Suprapubic skin (tissue), 4 donors: ENCODE data around the gene TBC1D4. TPM values are rescaled to one million over a fixed set of nuclear protein-coding genes. Genes with fewer than 3 reads are reported as not detected.

Experiments used
- DNase-seq, 2 donors: peaks; one replicate each; pipeline ENCODE4 v3.0.0-alpha.2; 2019; ENCODE audit warnings: low spot score in 2 of 2
- H3K27ac ChIP-seq: fragments of 200-600 bp; sonication (generic); one replicate; pipeline ENCODE4 v1.5.1; 2019
- H3K27me3 ChIP-seq: fragments of 200-600 bp; sonication (generic); one replicate; pipeline ENCODE4 v1.5.1; 2019
- H3K36me3 ChIP-seq: fragments of 200-600 bp; sonication (generic); one replicate; pipeline ENCODE4 v1.5.1; 2019
- H3K4me1 ChIP-seq: fragments of 200-600 bp; sonication (generic); one replicate; pipeline ENCODE4 v1.5.1; 2019
- H3K4me3 ChIP-seq: fragments of 200-600 bp; sonication (generic); one replicate; pipeline ENCODE4 v1.5.1; 2019; ENCODE audit warnings: mild to moderate bottlenecking
- H3K9me3 ChIP-seq: fragments of 200-600 bp; sonication (generic); one replicate; pipeline ENCODE4 v1.5.1; 2019
- CTCF ChIP-seq, 2 donors: fragments of 200-600 bp in 1 of 2; fragments of 450-650 bp in 1 of 2; sonication (generic) in 1 of 2; IDR thresholded peaks; one replicate each; pipeline ENCODE4 v1.5.1; 2016 to 2019; ENCODE audit warnings: antibody characterized with exemption in 2 of 2, mild to moderate bottlenecking in 1 of 2, moderate library complexity in 1 of 2
- EP300 ChIP-seq: sonication (generic); formaldehyde crosslinking; IDR thresholded peaks from one replicate; pipeline ENCODE4 v1.6.1; 2017; ENCODE audit warnings: antibody characterized with exemption
- POLR2A ChIP-seq, 2 donors: fragments of 450-650 bp; IDR thresholded peaks; one replicate each; pipeline ENCODE4 v1.6.1; 2017; ENCODE audit warnings: antibody characterized with exemption in 2 of 2, mild to moderate bottlenecking in 2 of 2, moderate library complexity in 2 of 2
- POLR2AphosphoS5 ChIP-seq, 3 donors: sonication (generic); formaldehyde crosslinking; IDR thresholded peaks; one replicate each; pipeline ENCODE4 v1.6.1; 2017; ENCODE audit warnings: antibody characterized with exemption in 3 of 3
- WGBS: methylation state at CpG from one replicate; pipeline ENCODE4 v1.1.5; 2018; 5-methylcytosine and 5-hydroxymethylcytosine counted together
- total RNA-seq, 4 donors: library from RNA; depleted of rRNA; stranded (reverse); fragments of >200 nt; gene quantifications; one replicate each; pipeline ENCODE4 v1.1.0, GENCODE V29; 2016

Gene TBC1D4
- total RNA-seq, 4 donors from 2014 or later: 54.3 to 110 (median 72.7) TPM

- H3K4me1 ChIP-seq: peaks cover 7% of the 10 kb centered on the region
- TF ChIP-seq POLR2A (IDR thresholded peaks at IDR 0.05) (no peak), CTCF (IDR thresholded peaks at IDR 0.05) (peak; percentile 53 to 63), POLR2AphosphoS5 (IDR thresholded peaks at IDR 0.05) (no peak), EP300 (no peak)
- H3K27me3 ChIP-seq: no peaks in the 10 kb centered on the region
- DNase-seq: no peak
- 0% methylated on average over 1 of the region's 1 CpG for WGBS
- H3K36me3 ChIP-seq: no peaks in the 10 kb centered on the region
- H3K4me3 ChIP-seq: no peak overlapping the region
- no peaks in the 10 kb centered on the region for H3K9me3 ChIP-seq
- H3K27ac ChIP-seq: no peak overlapping the region
These were observed 109.5 kb downstream of the TBC1D4 start for GRCh38 chr13:75372517-75372916.

GRCh38 chr13:75371203-75371602 is 110.8 kb downstream of the TBC1D4 start:
- no peak for TF ChIP-seq POLR2A (IDR thresholded peaks at IDR 0.05)
- no peak for TF ChIP-seq CTCF (IDR thresholded peaks at IDR 0.05)
- no peak for TF ChIP-seq EP300
- TF ChIP-seq POLR2AphosphoS5 (IDR thresholded peaks at IDR 0.05): no peak
- no peak for DNase-seq
- Histone ChIP-seq H3K9me3 (no peaks in the 10 kb centered on the region), H3K4me3 (no peak overlapping the region), H3K4me1 (peaks cover 10% of the 10 kb centered on the region), H3K27ac (no peak overlapping the region), H3K36me3 (no peaks in the 10 kb centered on the region), H3K27me3 (no peaks in the 10 kb centered on the region)

- Histone ChIP-seq H3K27ac (no peak overlapping the region), H3K4me1 (peaks cover 13% of the 10 kb centered on the region), H3K36me3 (no peaks in the 10 kb centered on the region), H3K9me3 (no peaks in the 10 kb centered on the region), H3K4me3 (no peak overlapping the region), H3K27me3 (no peaks in the 10 kb centered on the region)
- no peak for DNase-seq
- 81% methylated on average over 1 of the region's 1 CpG for WGBS
- TF ChIP-seq CTCF (IDR thresholded peaks at IDR 0.05) (no peak), POLR2A (IDR thresholded peaks at IDR 0.05) (no peak), POLR2AphosphoS5 (IDR thresholded peaks at IDR 0.05) (no peak), EP300 (no peak)
These were observed 111.2 kb downstream of the TBC1D4 start for GRCh38 chr13:75370774-75371173.

- DNase-seq: no peak
- Histone ChIP-seq H3K27ac (no peak overlapping the region), H3K9me3 (no peaks in the 10 kb centered on the region), H3K4me1 (peaks cover 16% of the 10 kb centered on the region), H3K4me3 (no peak overlapping the region), H3K36me3 (no peaks in the 10 kb centered on the region), H3K27me3 (no peaks in the 10 kb centered on the region)
- TF ChIP-seq POLR2A (IDR thresholded peaks at IDR 0.05) (no peak), CTCF (IDR thresholded peaks at IDR 0.05) (no peak), POLR2AphosphoS5 (IDR thresholded peaks at IDR 0.05) (no peak), EP300 (no peak)
- WGBS: 94% methylated on average over 3 of the region's 3 CpGs
These were observed 112.0 kb downstream of the TBC1D4 start for GRCh38 chr13:75369981-75370380.

DNA sequence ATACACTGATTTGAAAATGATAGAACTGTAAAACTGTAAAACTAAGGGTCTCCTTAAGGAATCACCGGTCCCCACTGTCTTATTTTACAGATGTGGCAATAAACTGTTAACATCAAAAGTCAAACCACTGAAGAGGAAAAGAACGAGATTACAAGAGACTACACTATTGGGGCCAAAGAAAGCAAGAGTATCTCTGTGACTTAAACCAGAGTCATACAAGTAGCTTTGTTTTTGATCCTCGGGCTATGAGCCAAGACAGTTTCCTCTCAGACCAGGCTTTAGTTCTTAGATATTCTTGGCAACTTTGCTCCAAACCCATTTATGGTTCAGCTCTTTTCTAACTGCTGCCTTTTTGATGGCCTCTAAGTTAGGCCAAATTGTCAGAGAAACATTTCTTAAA is 113.8 kb downstream of the TBC1D4 start:
- Histone ChIP-seq H3K27ac (no peak overlapping the region), H3K4me1 (peaks cover 20% of the 10 kb centered on the region), H3K9me3 (no peaks in the 10 kb centered on the region), H3K36me3 (no peaks in the 10 kb centered on the region), H3K27me3 (no peaks in the 10 kb centered on the region), H3K4me3 (no peak overlapping the region)
- WGBS: 34% methylated on average over 3 of the region's 3 CpGs
- DNase-seq: no peak
- no peak for TF ChIP-seq POLR2A (IDR thresholded peaks at IDR 0.05)
